ENCODE results near the gene PHYHIPL.

PHYHIPL gene

DNA sequence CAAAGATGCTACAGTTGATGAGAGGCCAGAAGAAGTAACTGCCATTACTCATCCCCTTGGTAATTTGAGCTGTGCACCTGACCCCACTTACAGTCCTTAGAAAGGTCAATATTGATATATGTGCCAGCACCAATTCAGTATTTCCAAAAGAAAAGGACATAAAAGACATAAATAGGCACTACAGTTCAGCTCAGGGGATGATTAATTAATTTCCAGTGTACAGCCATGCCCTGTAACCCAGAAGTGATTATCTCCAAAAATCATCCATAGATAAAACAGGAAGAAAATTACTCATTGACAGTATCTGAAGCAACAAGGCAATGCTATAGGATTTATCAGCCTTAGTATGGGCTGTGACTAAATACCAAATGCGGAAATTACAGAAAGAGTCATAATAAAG, 82.4 kb downstream of the PHYHIPL start:
- no peak for DNase-seq

DNA sequence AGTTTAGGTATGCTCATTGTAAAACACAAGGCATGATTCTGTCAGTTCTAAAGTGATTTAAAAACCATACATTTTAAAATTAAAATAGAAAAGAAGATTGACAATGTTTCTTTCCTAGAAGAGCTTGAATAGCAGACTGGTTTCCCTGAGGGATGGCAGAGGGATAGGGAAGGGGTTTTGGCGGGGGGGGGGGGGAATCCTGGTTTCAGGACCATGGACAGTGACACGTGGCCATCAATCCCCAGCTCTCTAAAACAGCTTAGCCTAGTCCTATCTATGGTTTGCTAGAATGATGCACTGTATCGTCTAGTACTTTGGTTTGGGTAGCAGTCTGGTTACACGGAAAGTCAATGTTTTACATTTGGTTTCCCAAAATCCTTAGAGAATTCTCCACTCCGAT, 88.7 kb downstream of the PHYHIPL start:
- DNase-seq, result no peak

DNA sequence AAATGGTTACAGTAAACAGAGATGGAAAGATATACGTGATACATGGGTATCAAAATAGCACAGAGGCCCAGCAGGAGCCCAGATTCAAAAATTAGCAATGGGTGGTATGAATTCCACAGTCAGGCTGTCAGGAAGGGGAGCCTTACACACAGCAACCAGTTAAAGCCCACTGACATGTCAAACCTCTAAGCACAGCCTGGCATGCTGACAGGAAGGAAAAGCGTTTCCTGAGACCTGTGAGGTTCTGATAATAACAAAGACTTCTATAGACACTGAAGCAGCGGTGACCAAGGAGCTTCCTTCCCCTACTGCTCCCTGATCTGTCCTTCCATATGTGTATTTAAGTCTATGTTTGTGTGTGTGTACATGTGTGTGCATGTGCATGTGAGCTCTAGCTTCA, 89.9 kb downstream of the PHYHIPL start:
- DNase-seq, result no peak

DNA sequence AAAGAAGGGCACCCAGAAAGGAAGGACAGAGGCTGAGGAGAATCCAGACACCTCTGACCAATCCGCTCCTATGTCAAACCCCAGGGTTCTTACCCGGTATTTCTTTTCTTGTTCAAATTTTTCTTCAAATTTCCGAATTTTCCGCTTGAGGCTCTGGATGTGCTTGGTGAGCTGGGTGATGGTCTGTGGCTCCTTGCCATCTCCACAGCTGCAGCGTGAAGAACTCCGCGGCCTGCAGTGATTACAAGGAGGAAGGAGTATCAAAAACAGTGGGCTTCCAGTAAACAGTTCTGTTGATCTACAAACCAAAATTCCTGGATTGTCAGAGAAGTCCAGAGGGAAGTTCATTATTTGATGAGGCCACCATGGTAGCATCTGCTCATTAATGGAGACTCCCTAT, 92.0 kb downstream of the PHYHIPL start:
- no peak for DNase-seq

DNA sequence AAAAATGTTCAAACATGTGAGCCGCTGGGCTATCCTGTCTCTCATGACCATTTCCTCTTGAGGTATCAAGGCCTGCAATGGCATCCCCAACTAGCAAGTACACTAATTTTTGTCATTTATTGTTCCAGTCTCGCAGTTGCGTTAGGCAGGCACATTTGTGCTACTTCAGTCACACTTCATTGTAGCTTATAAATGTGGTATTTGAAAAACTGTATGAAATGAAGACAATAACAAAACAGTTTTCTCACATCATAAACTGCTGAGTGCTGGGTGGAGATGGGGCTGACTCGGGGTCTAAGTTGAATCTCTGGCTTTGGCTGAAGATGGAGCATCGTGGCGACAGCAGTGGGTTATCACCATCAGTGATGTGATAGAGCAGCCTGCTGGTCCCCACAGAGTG, 93.2 kb downstream of the PHYHIPL start:
- no peak for DNase-seq

DNA sequence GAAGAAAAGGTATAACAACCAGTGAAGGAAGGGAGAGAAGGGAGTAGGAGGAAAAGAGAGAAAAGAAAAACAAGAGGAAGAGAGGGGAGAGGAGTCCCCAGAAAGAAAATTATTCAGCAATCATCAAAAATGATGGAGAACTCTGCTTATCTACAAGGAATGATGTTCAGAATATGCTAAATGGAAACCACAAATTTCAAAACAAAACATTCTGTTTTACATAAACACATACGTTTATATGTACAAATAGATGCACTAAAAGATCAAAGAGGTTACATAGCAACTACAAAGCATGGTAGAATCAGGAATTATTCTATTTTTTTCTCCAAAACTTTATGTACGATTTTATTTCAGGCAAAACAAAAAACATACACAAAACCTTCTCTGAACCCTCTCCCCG, 94.0 kb downstream of the PHYHIPL start:
- DNase-seq, result no peak

DNA sequence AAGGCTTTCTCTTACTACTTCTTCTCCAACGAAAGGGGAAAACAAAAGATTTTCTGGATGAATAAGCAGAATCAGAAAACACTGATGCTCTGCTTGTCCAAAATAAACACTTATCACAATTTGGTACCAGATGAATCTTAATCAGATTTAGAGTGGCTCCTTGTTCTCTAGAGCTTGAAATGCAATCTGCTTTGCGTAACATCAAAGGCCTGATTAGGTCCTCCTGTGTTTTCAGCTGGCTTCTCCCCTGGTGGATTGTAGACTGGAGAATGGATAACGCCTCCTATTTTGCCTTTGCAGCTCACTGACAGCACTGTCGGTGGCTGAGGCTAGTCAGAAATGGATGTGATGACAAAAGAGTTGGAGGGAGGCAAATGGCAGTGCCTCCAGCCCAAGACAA, 94.7 kb downstream of the PHYHIPL start:
- no peak for DNase-seq

DNA sequence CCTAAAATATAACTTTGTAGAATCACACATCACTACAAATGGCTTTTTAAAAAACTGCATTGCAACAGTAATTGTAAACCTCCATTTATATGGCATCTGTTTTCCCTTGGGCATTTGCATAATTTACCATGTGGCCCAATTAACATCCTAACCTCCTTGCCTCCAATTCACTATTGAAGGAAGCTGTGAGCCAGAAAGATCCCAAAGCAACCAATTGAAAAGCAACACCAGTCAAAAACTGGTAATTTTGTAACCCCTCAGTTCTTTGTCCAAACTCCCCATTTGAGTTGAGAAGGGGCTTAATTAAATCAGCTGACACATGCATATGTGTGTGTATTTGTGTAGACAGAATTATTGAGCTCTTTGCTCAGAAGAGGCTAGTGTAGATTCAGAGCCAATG, 95.6 kb downstream of the PHYHIPL start:
- no peak for DNase-seq

DNA sequence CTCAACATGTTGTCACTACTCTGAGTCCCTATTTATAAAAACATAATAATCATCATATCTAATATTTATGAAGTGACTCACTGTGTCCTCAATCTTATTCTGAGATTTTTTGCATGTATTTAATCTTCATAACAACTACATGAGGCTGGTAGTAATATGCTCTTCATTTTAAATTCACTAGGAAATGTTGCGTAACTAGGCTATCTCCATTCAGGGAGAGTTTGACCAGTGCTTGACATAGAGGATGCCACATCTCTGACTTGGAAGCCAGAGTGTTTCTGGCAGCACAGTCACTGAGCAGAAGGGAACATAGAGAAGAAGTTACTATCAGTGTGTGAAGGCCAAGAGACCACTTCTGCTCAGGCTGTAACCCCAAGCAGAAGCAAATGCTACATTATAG, 97.0 kb downstream of the PHYHIPL start:
- DNase-seq, result no peak

DNA sequence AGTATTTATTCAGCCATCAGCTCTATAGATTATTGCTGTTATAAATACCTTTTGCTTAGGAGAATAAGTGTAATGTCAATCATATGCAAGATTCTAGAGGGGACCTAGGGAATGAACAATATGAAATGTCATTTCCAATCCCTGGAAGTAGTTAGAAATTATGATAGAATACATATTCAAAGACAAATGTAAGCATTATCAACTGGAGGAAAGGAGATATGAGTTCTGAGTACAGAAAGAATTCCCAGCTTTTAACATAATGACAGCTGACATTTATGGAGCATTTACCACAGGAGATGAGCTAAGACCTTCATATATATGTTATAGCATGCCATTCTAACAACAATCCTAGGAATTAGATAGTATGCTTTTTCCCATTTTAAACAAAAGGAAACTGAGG, 99.7 kb downstream of the PHYHIPL start:
- no peak for DNase-seq

DNA sequence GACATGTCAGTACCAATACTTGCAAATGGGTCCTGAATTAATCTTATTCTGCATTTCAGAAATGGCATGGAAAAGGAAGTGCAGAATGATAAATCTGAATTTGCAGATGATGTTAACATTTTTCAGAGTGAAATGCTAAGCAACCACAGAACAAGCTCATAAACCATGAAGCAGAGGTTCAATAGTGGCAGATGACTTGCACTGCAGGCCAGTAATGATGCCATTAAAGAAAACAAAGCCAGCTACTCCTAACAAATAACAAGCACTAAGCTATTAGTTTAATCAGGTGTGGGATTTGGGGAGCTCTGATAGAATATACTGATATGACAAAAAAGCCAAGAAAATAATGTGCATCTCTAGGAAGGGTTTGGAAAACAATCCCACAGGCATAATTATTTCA, 100.5 kb downstream of the PHYHIPL start:
- DNase-seq, result no peak

DNA sequence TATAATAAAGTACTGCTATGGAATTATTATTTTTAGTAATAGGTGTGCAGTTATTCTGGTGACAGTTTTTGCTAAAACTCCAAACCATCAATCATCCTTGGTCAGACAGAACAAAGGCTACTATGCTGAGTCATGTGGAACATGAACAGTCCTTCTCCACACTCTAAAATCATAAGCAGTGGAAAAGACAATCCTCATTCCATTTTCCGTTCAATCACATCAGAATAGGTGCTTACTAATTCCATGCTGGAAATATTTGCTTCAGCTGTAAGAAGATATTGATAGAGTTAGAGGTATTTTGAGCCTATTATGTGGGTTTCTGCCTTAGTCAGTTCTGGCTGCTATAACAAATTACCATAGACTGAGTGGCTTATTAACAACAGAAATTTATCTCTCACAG, 103.0 kb downstream of the PHYHIPL start:
- no peak for DNase-seq

DNA sequence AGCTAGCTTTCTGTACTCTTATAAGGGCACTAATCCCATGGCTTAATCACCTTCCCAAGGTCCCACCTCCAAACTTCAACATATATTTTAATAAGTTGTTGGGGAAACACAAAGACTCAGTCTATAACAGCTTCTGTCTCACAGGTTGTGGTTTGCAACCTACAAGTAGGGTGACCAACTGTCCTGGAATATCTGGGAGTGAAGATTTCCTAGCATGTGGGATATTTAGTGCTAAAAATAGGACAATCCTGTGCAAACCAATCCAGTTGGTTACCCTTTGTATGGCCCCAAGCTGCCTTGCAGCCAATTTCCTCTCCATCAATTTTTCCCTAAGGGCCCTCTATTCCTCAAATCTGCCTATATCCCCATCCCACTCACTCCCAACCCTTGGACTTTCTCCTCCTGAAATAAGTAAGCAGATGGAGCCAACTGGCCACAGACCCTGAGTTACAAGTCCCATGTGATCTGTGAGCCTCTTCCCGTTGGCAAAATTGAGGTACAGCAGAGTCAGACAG, 103.6 kb downstream of the PHYHIPL start:
- DNase-seq, result no peak

DNA sequence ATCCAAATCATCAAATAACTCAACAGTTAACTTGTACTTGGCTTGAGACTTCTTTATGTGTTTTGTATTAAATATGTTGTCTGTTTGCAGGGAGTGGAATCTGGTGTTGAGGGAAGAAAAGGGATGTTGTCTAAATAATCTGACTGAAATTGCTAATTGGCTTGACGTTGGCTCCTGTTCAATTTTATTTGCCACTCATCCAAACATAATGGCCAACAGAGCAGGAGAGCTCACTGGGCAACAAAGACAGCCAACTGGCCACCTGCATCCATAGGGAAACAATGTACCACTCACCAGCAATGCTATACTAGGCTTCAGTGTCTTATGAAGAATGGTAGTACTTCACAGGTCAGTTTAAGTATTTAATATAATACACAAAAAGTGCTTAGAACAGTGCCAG, 105.4 kb downstream of the PHYHIPL start:
- no peak for DNase-seq

DNA sequence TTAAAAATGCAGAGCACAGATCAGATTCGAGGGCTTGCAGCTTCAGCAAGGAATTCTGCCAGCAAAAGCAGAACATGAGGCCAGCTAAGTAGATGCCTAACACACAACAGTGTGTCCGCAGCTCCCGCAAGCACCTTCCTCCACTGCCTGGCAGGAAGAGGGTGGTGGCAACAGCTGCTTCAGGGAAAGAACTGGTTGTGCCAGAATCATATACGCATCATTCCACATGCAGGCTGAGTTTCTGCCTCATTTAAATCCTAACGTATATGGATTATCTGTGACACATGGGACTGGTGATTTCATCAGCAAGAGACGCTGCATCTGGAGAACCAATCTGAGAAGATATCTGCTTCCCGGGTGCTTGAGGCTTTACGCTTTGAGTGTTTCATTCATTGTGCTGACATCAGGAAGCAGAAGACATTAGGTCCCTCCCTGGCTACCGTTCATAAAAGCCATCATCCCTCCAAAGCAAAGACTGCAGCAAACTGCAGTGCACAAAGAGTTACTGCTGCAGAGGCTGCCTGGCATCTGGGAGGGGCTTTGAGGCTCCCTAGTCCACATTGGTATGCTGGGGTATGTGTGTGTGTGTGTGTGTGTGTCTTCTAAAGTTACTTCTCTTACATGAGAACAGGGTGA, 107.1 kb downstream of the PHYHIPL start:
- DNase-seq, result peak; percentile 67

DNA sequence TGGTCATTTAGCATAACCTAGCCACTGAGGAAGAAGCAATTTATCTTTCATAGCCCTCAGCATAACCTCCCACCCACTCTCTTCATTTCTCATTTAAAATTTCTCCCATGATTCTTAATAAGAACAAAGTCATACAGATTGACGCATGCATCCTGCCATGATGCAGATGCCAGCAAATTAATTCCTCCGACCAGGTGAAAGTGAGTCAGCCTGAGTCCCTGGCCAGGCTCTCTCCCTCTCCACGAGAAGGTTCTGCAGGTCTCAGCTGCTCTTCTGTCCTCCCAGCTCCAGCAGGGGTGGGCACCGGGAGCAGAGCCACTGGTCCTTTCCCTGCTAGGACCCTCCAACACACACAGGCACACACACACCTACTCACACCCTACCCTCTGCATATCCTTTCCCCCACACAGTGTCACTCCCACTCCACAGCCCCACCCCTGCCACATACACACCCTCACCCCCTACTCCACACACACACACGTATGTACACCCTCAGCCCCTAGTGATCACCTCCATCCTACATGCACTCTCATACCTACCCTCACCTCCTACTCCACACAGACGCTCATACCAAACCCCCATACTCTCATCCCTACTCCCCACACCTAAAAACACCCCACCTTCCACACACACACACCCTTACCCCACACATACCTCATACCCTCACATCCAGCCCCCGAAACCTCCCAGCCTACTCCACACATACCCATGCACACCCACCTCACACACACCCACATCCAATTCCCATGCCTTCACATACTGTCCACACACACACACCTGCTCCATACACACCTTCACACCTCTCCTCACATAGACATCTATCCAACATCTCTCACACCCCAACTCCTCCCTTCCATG, 107.9 kb downstream of the PHYHIPL start:
- DNase-seq, result no peak

DNA sequence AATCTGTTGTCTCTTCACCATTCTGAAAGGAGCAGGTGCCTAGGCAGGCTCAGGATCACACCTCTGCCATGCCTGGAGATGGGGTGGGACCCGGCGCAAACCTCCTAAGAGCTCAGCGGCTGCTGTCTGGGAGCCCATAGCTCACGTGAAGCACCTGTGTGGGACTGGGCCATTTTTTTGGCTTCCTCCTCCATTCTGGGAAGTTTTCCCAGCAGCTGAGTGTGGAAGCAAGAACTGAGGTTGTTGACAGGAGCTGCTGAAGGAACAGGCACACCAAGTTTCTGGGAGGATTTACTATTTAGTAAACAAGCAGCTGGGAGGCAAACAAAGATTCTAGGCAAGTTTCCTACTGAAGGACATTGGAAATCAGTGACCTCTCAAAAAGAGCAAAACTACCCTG, 108.6 kb downstream of the PHYHIPL start:
- DNase-seq, result no peak

DNA sequence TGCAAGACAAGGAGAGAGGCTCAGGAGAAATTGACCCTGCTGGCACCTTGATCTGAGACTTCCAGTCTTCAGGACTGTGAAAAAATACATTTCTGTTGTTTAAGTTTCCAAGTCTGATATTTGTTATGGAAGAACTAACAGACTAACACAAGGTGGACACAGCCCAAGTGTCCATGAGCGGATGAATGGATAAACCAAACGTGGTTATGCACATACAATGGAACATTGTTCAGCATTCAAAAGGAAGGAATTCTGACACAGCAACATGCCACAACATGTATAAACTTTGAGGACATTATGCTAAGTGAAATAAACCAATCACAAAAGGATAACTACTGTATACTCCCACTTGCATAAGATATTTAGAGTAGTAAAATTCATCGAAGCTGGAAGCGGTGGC, 109.4 kb downstream of the PHYHIPL start:
- no peak for DNase-seq

DNA sequence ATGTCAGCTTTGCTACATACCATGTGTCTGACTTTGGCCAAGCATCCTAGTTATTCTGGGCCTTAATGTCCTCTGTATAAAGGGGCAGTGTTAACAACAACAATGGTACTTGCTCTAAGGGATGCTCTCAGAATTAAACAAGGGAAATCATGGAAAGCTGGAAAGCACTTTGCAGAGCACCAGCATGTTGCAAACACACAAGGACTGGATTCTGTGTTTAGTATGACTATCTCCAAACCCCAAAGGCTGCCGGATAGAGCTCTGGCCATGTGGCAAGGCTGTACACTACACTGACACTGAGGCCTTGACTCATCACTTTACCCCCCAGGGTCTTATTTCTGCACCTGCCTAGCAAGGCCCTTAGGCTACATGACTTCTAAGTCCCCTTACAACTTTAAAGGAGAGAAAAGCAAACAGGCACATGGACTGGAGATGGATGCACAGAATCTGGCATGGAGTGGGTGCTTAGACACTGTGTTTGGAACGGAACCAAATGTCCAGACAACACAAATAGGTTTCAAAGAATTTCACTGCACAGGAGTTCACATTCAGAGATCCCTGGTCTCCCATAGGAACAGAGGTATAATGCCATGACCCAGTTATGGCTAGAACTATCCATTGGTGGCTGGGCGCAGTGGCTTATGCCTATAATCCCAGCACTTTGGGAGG, 111.3 kb downstream of the PHYHIPL start:
- DNase-seq, result no peak

DNA sequence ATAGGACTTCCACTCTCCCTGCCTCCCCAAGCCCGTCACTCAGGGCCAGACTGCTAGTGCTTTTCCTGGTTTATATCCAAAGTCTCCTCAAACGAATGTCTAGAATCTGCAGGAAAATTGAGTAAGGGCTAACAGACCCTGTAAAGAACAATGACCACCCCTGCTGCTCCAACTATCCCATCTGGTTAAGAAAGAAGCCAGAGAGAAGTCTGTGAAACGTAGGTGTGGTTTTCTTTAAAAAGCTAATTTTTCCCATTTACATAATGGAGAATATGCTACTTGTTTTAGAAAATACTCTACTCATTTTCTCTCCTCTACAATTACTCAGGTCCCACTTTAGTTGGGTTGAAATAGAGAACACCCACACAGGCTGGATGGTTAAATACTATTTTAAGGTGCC, 113.4 kb downstream of the PHYHIPL start:
- DNase-seq, result no peak

DNA sequence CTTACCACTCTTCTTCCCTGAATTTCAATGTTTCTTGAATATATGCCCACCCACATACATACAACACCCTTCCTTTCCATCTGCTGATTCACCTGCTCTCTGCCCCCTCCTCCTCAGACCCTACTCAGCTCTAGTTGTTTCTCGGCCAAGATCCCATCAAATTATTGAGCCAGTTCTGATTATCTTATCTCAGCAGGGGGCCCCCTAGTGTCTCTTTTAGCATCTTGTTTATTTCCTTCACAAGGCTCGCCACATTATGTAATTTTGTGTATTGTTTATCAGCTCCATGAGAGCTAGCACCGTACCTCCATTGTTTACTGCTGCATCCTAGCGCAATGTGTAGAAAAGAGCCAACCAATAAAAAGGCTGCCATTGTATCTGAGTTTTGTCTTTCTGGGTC, 114.0 kb downstream of the PHYHIPL start:
- no peak for DNase-seq
